ENCODE data around the gene KDM4C. TPM values are rescaled to one million over a fixed set of nuclear protein-coding genes. Genes with fewer than 3 reads are reported as not detected.

Gene KDM4C
- total RNA-seq, 1 experiment from 2014 or later: 16.2 TPM

DNA sequence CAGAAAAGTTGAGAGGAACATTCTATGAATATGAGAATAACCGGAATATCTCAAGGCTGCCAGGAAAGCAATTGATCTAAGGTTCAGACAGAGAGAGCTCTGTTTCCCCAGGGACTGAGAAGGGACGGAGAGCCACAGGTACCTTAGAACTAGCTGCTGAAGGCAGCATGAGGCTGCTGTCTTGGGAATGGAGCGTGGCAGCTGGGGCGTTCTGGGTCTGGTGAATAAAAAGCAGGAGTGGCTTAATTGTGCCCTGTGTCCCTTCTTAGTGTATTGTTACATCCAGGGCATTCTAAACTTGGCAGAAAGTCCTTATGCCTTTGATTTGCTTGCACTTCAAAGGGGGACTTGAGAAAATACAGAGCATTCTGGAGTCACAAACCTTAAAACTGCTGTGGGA, 434.5 kb downstream of the KDM4C start:
- H3K4me3 Mint-ChIP-seq (ENCODE audit: low read depth, unreplicated experiment): no peak overlapping the region
- no peak overlapping the region for H3K27ac Mint-ChIP-seq (ENCODE audit: unreplicated experiment)
- peaks cover 2% of the 10 kb centered on the region for H3K27me3 Mint-ChIP-seq (ENCODE audit: unreplicated experiment)
- TF ChIP-seq, protein P1, sequence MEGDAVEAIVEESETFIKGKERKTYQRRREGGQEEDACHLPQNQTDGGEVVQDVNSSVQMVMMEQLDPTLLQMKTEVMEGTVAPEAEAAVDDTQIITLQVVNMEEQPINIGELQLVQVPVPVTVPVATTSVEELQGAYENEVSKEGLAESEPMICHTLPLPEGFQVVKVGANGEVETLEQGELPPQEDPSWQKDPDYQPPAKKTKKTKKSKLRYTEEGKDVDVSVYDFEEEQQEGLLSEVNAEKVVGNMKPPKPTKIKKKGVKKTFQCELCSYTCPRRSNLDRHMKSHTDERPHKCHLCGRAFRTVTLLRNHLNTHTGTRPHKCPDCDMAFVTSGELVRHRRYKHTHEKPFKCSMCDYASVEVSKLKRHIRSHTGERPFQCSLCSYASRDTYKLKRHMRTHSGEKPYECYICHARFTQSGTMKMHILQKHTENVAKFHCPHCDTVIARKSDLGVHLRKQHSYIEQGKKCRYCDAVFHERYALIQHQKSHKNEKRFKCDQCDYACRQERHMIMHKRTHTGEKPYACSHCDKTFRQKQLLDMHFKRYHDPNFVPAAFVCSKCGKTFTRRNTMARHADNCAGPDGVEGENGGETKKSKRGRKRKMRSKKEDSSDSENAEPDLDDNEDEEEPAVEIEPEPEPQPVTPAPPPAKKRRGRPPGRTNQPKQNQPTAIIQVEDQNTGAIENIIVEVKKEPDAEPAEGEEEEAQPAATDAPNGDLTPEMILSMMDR (IDR thresholded peaks at IDR 0.05; ENCODE audit: unreplicated experiment): no peak
- intact Hi-C loops (cut with micrococcal nuclease; ENCODE audit: unreplicated experiment): no loop called here
- BruUV-seq (replicated peaks): no TSS peak
- H3K36me3 Mint-ChIP-seq (ENCODE audit: insufficient read depth, unreplicated experiment): no peaks in the 10 kb centered on the region
- CTCF ChIA-PET: no interaction called here
- H3K9me3 Mint-ChIP-seq (ENCODE audit: low read depth, unreplicated experiment): peaks cover 8% of the 10 kb centered on the region
- DNase-seq: no peak
- H3K4me1 Mint-ChIP-seq (ENCODE audit: low read depth, unreplicated experiment): no peaks in the 10 kb centered on the region

DNA sequence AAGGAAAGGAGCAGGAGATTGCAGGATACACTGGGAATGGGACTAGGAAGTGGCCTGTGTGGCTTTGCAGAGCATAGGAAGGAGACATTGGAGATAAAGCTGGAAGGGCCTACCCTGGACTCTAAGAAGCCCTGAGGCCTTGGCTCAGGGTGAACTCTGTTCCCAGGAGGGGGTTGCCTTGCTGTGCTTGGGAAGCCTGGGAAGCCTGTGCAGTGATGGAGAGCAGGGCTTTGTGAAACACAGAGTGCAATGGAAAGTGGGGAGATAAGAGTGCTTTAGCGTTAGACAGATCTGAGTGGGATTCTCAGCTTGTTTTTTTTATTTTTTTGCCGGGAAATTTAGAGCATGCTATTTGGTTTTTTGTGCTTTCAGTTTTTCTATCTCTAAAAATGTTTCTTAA, 437.8 kb downstream of the KDM4C start:
- peaks cover 6% of the 10 kb centered on the region for H3K9me3 Mint-ChIP-seq (ENCODE audit: low read depth, unreplicated experiment)
- TF ChIP-seq, protein P1 (IDR thresholded peaks at IDR 0.05; ENCODE audit: unreplicated experiment): no peak
- intact Hi-C loops (cut with micrococcal nuclease; ENCODE audit: unreplicated experiment): no loop called here
- CTCF ChIA-PET: no interaction called here
- H3K27me3 Mint-ChIP-seq (ENCODE audit: unreplicated experiment): peaks cover 12% of the 10 kb centered on the region
- no peaks in the 10 kb centered on the region for H3K4me1 Mint-ChIP-seq (ENCODE audit: low read depth, unreplicated experiment)
- H3K27ac Mint-ChIP-seq (ENCODE audit: unreplicated experiment): no peak overlapping the region
- no peak overlapping the region for H3K4me3 Mint-ChIP-seq (ENCODE audit: low read depth, unreplicated experiment)
- DNase-seq: no peak
- no peaks in the 10 kb centered on the region for H3K36me3 Mint-ChIP-seq (ENCODE audit: insufficient read depth, unreplicated experiment)
- BruUV-seq (replicated peaks): no TSS peak

DNA sequence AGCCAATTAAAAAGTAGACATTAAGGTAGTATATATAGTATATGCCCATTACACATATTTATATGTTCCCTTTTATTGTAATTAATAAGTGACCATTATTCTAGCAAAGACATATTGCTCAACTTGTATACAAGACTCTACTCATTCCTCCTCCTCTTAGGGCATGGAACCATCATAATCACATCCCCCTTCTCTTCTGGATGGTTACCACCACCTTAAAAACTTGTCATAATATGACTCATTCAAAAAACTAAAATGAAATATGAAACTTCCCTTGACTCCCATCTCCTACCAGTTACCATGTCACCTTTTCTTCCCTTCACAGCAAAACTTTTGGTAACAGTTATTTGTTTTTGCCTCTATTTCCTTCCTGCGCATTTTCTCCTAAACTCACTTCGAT, 438.7 kb downstream of the KDM4C start:
- Mint-ChIP-seq H3K9me3 (ENCODE audit: low read depth, unreplicated experiment) (peaks cover 3% of the 10 kb centered on the region), H3K4me1 (ENCODE audit: low read depth, unreplicated experiment) (no peaks in the 10 kb centered on the region), H3K27me3 (ENCODE audit: unreplicated experiment) (peaks cover 12% of the 10 kb centered on the region), H3K27ac (ENCODE audit: unreplicated experiment) (no peak overlapping the region), H3K36me3 (ENCODE audit: insufficient read depth, unreplicated experiment) (no peaks in the 10 kb centered on the region), H3K4me3 (ENCODE audit: low read depth, unreplicated experiment) (no peak overlapping the region)
- TF ChIP-seq, protein P1 (IDR thresholded peaks at IDR 0.05; ENCODE audit: unreplicated experiment): no peak
- CTCF ChIA-PET: no interaction called here
- DNase-seq: no peak
- no TSS peak for BruUV-seq (replicated peaks)
- intact Hi-C loops (cut with micrococcal nuclease; ENCODE audit: unreplicated experiment): no loop called here

- H3K36me3 Mint-ChIP-seq (ENCODE audit: insufficient read depth, unreplicated experiment): no peaks in the 10 kb centered on the region
- H3K9me3 Mint-ChIP-seq (ENCODE audit: low read depth, unreplicated experiment): no peaks in the 10 kb centered on the region
Measured at GRCh38 chr9:7201196-7201595, 443.4 kb downstream of the KDM4C start.

More at GRCh38 chr9:7201196-7201595, 443.4 kb downstream of the KDM4C start:
- CTCF ChIA-PET: no interaction called here
- no TSS peak for BruUV-seq (replicated peaks)
- TF ChIP-seq, protein P1 (IDR thresholded peaks at IDR 0.05; ENCODE audit: unreplicated experiment): no peak
- no peak overlapping the region for H3K27ac Mint-ChIP-seq (ENCODE audit: unreplicated experiment)
- intact Hi-C loops (cut with micrococcal nuclease; ENCODE audit: unreplicated experiment): no loop called here
- DNase-seq: no peak
- no peaks in the 10 kb centered on the region for H3K4me1 Mint-ChIP-seq (ENCODE audit: low read depth, unreplicated experiment)
- peaks cover 12% of the 10 kb centered on the region for H3K27me3 Mint-ChIP-seq (ENCODE audit: unreplicated experiment)
- no peak overlapping the region for H3K4me3 Mint-ChIP-seq (ENCODE audit: low read depth, unreplicated experiment)
